ENCODE results near the gene HDGFL3. TPM values are rescaled to one million over a fixed set of nuclear protein-coding genes. Genes with fewer than 3 reads are reported as not detected.

HDGFL3 gene
- total and polyA plus RNA-seq, 7 donors: 2.6 to 10.4 (median 4.8) TPM

- ATAC-seq (no peak), DNase-seq (no peak)
- H3K4me1 ChIP-seq: no peaks in the 10 kb centered on the region
- peaks cover 16% of the 10 kb centered on the region for H3K9me3 ChIP-seq
- no peak overlapping the region for H3K4me3 ChIP-seq
- no peak for TF ChIP-seq CTCF (IDR thresholded peaks at IDR 0.05)
- H3K27ac ChIP-seq: no peak overlapping the region
- WGBS, 3 donors: 96 to 100% (median 98%) methylated on average over 2 of the region's 2 CpGs
- no peaks in the 10 kb centered on the region for H3K36me3 ChIP-seq (ENCODE audit: insufficient read depth in 1 of 2, low read depth in 1 of 2)
- intact Hi-C loops (cut with DNase I): no loop called here
- H3K27me3 ChIP-seq (ENCODE audit: insufficient read depth in 3 of 3, low read length in 2 of 3): no peaks in the 10 kb centered on the region
Observed at GRCh38 chr15:83166830-83167229, 40.8 kb downstream of the HDGFL3 start.

- intact Hi-C loops (cut with DNase I): no loop called here
- Histone ChIP-seq H3K36me3 (ENCODE audit: insufficient read depth in 1 of 2, low read depth in 1 of 2) (no peaks in the 10 kb centered on the region), H3K4me1 (no peaks in the 10 kb centered on the region), H3K4me3 (no peak overlapping the region), H3K9me3 (peaks cover 16% of the 10 kb centered on the region), H3K27me3 (ENCODE audit: insufficient read depth in 3 of 3, low read length in 2 of 3) (no peaks in the 10 kb centered on the region), H3K27ac (no peak overlapping the region)
- WGBS, 3 donors: 91 to 94% (median 92%) methylated on average over 3 of the region's 3 CpGs
- ATAC-seq: no peak
- no peak for DNase-seq
- TF ChIP-seq CTCF (IDR thresholded peaks at IDR 0.05): no peak
Observed at GRCh38 chr15:83166218-83166617, 41.4 kb downstream of the HDGFL3 start.

GRCh38 chr15:83164771-83165404 lies 42.7 kb downstream of the HDGFL3 start:
- intact Hi-C loops (cut with DNase I): no loop called here

GRCh38 chr15:83164111-83164770 lies 43.4 kb downstream of the HDGFL3 start:
- Histone ChIP-seq H3K4me1 (no peaks in the 10 kb centered on the region), H3K9me3 (peaks cover 16% of the 10 kb centered on the region), H3K27ac (no peak overlapping the region), H3K4me3 (no peak overlapping the region), H3K27me3 (ENCODE audit: insufficient read depth in 3 of 3, low read length in 2 of 3) (no peaks in the 10 kb centered on the region), H3K36me3 (ENCODE audit: insufficient read depth in 1 of 2, low read depth in 1 of 2) (no peaks in the 10 kb centered on the region)
- DNase-seq (no peak), ATAC-seq (no peak)
- 77 to 89% (median 85%) methylated on average over 1 of the region's 1 CpG for WGBS, 3 donors
- intact Hi-C loops (cut with DNase I): no loop called here
- TF ChIP-seq CTCF (IDR thresholded peaks at IDR 0.05): no peak

More at GRCh38 chr15:83164771-83165404, 42.7 kb downstream of the HDGFL3 start:
- DNase-seq (no peak), ATAC-seq (no peak)
- Histone ChIP-seq H3K4me1 (no peaks in the 10 kb centered on the region), H3K27me3 (ENCODE audit: insufficient read depth in 3 of 3, low read length in 2 of 3) (no peaks in the 10 kb centered on the region), H3K27ac (no peak overlapping the region), H3K36me3 (ENCODE audit: insufficient read depth in 1 of 2, low read depth in 1 of 2) (no peaks in the 10 kb centered on the region), H3K9me3 (peaks cover 16% of the 10 kb centered on the region), H3K4me3 (no peak overlapping the region)
- 89 to 95% (median 93%) methylated on average over 4 of the region's 4 CpGs for WGBS, 3 donors
- TF ChIP-seq CTCF (IDR thresholded peaks at IDR 0.05): no peak
